Measurements from ENCODE around the gene B3GALT5. TPM values are rescaled to one million over a fixed set of nuclear protein-coding genes. Genes with fewer than 3 reads are reported as not detected.

B3GALT5 gene
- total RNA-seq, 6 experiments from 2014 or later: 0.36 to 0.84 (median 0.68) TPM

GRCh38 chr21:39625211-39625895 lies 12.6 kb downstream of the B3GALT5 start:
- Mint-ChIP-seq H3K27me3 (ENCODE audit: insufficient read depth) (peaks cover 1% of the 10 kb centered on the region), H3K9me3 (peaks cover 16% of the 10 kb centered on the region), H3K4me1 (ENCODE audit: low read depth) (peaks cover 23% of the 10 kb centered on the region), H3K36me3 (ENCODE audit: low read depth) (peaks cover 26% of the 10 kb centered on the region), H3K4me3 (no peak overlapping the region), H3K27ac (no peak overlapping the region)
- TF ChIP-seq, protein P1, sequence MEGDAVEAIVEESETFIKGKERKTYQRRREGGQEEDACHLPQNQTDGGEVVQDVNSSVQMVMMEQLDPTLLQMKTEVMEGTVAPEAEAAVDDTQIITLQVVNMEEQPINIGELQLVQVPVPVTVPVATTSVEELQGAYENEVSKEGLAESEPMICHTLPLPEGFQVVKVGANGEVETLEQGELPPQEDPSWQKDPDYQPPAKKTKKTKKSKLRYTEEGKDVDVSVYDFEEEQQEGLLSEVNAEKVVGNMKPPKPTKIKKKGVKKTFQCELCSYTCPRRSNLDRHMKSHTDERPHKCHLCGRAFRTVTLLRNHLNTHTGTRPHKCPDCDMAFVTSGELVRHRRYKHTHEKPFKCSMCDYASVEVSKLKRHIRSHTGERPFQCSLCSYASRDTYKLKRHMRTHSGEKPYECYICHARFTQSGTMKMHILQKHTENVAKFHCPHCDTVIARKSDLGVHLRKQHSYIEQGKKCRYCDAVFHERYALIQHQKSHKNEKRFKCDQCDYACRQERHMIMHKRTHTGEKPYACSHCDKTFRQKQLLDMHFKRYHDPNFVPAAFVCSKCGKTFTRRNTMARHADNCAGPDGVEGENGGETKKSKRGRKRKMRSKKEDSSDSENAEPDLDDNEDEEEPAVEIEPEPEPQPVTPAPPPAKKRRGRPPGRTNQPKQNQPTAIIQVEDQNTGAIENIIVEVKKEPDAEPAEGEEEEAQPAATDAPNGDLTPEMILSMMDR (IDR thresholded peaks at IDR 0.05): no peak
- DNase-seq: no peak

DNA sequence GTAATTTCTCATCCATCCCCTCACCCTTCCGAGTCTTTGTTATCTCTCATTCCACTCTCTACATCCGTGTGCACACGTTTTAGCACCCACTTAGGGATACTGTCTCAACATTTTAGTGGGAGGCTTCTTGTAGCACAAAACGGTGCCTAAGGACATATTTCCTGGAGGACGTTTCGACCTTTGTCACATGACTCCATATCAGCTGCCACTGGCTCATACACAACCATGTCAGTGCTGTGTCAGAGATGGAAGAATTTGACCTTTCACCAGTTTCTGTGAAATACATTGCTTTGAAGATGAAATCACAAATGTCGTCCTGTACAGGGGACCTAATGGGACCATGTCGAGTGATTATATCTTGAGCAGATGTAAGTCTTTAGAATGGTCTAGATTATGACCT lies 15.6 kb downstream of the B3GALT5 start:
- no peak for DNase-seq
- peaks cover 1% of the 10 kb centered on the region for H3K27me3 Mint-ChIP-seq (ENCODE audit: insufficient read depth)
- H3K4me1 Mint-ChIP-seq (ENCODE audit: low read depth): peaks cover 53% of the 10 kb centered on the region
- no peak overlapping the region for H3K4me3 Mint-ChIP-seq
- peaks cover 11% of the 10 kb centered on the region for H3K9me3 Mint-ChIP-seq
- TF ChIP-seq, protein P1 (IDR thresholded peaks at IDR 0.05): no peak
- peaks cover 23% of the 10 kb centered on the region for H3K36me3 Mint-ChIP-seq (ENCODE audit: low read depth)
- no peak overlapping the region for H3K27ac Mint-ChIP-seq

- DNase-seq: peak; percentile 51
- H3K36me3 Mint-ChIP-seq (ENCODE audit: low read depth): peaks cover 14% of the 10 kb centered on the region
- peak overlapping the region; percentile 82 for H3K4me3 Mint-ChIP-seq
- H3K4me1 Mint-ChIP-seq (ENCODE audit: low read depth): peaks cover 71% of the 10 kb centered on the region
- TF ChIP-seq, protein P1 (IDR thresholded peaks at IDR 0.05): no peak
- peaks cover 1% of the 10 kb centered on the region; the same call in 1 of the 2 replicates for H3K27me3 Mint-ChIP-seq (ENCODE audit: insufficient read depth)
- peak overlapping the region; percentile 80 for H3K27ac Mint-ChIP-seq
- no peaks in the 10 kb centered on the region for H3K9me3 Mint-ChIP-seq
Measured at GRCh38 chr21:39630191-39630591, 17.5 kb downstream of the B3GALT5 start.

GRCh38 chr21:39630827-39631226 lies 18.1 kb downstream of the B3GALT5 start:
- Mint-ChIP-seq H3K9me3 (no peaks in the 10 kb centered on the region), H3K4me3 (peak overlapping the region; percentile 82), H3K36me3 (ENCODE audit: low read depth) (peaks cover 17% of the 10 kb centered on the region), H3K27ac (peak overlapping the region; percentile 80), H3K4me1 (ENCODE audit: low read depth) (peaks cover 78% of the 10 kb centered on the region), H3K27me3 (ENCODE audit: insufficient read depth) (peaks cover 1% of the 10 kb centered on the region; the same call in 1 of the 2 replicates)
- DNase-seq: peak; percentile 35
- TF ChIP-seq, protein P1 (IDR thresholded peaks at IDR 0.05): no peak

DNA sequence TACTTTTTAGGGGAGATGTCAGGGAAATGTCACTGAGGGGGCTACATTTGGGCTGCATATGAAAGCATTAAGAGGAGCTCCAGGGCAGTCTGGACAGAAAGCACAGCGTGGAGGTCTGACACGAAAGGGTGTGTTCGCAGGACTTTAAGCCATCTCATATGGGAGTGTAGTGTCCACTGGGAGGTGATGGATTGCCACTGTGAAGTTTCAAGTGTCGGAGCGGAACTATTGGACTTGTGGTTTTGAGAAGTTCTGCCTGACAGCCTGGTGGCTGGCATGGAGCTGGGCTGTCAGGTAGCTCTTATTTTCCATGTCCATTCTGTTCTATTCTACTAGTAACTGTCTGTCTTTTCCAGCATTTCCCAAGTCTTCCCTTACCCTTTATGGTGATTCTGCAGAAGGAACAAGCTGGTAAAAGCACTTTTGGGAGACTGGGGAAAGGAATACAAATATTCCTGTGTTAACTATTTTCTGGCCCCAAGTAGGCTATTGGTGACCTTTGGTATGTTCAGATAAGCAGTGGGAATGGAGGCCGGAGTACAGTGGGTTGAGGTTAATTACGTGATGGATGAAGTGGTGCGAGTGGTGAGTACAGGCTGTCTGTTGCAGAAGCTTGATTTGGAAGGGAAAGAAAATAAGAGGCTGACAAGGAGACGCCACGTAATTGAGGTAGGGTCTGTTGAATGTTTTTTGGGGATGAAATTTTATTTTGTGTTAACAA lies 19.3 kb downstream of the B3GALT5 start:
- TF ChIP-seq, protein P1 (IDR thresholded peaks at IDR 0.05): no peak
- Mint-ChIP-seq H3K27ac (peak overlapping the region; percentile 92), H3K9me3 (no peaks in the 10 kb centered on the region), H3K36me3 (ENCODE audit: low read depth) (peaks cover 12% of the 10 kb centered on the region), H3K4me3 (peak overlapping the region; percentile 82), H3K27me3 (ENCODE audit: insufficient read depth) (no peaks in the 10 kb centered on the region), H3K4me1 (ENCODE audit: low read depth) (peaks cover 85% of the 10 kb centered on the region)
- DNase-seq: no peak
